Dendritic cell treated with granulocyte-macrophage colony-stimulating factor and Interleukin-4, amounts not matched to agents 40 ng/mL and 50 ng/mL, for 4 days (primary cell): ENCODE data around the gene ATP5MG.

Experiments
- H3K27ac Mint-ChIP-seq: one replicate; pipeline ENCODE4 v1.8.0; 2022; ENCODE audit warnings: mild to moderate bottlenecking, mixed read lengths
- H3K27me3 Mint-ChIP-seq: one replicate; pipeline ENCODE4 v1.8.0; 2022; ENCODE audit warnings: mild to moderate bottlenecking, mixed read lengths
- H3K36me3 Mint-ChIP-seq: one replicate; pipeline ENCODE4 v1.8.0; 2022; ENCODE audit warnings: low read depth, mixed read lengths
- H3K4me1 Mint-ChIP-seq: one replicate; pipeline ENCODE4 v1.8.0; 2022; ENCODE audit warnings: low read depth, mixed read lengths
- H3K4me3 Mint-ChIP-seq: one replicate; pipeline ENCODE4 v1.8.0; 2022; ENCODE audit warnings: mild to moderate bottlenecking, moderate library complexity, mixed read lengths
- H3K9me3 Mint-ChIP-seq: one replicate; pipeline ENCODE4 v1.8.0; 2022; ENCODE audit warnings: mixed read lengths
- intact Hi-C: fragments of 100-400 bp; cut with micrococcal nuclease; formaldehyde crosslinking; loops from one replicate; pipeline ENCODE4 v1.15.0; 2022

The ATP5MG gene

GRCh38 chr11:118439646-118440045 is 38.2 kb downstream of the ATP5MG start:
- Mint-ChIP-seq H3K4me3 (no peak overlapping the region), H3K36me3 (peaks cover 19% of the 10 kb centered on the region), H3K27me3 (peaks cover 7% of the 10 kb centered on the region), H3K9me3 (no peaks in the 10 kb centered on the region), H3K4me1 (peaks cover 75% of the 10 kb centered on the region), H3K27ac (no peak overlapping the region)
- intact Hi-C loops, result loop anchor here (10.0 kb wide), 1 partner anchor 45 kb away; no protein-coding TSS in a partner anchor

GRCh38 chr11:118441770-118442275 is 40.4 kb downstream of the ATP5MG start:
- Mint-ChIP-seq H3K9me3 (no peaks in the 10 kb centered on the region), H3K4me3 (no peak overlapping the region), H3K27ac (peak overlapping the region; percentile 10), H3K4me1 (peaks cover 78% of the 10 kb centered on the region), H3K36me3 (peaks cover 19% of the 10 kb centered on the region), H3K27me3 (no peaks in the 10 kb centered on the region)
- intact Hi-C loops, result no loop called here

GRCh38 chr11:118442301-118442700 is 40.9 kb downstream of the ATP5MG start:
- Mint-ChIP-seq H3K27me3 (no peaks in the 10 kb centered on the region), H3K36me3 (peaks cover 16% of the 10 kb centered on the region), H3K4me1 (peaks cover 80% of the 10 kb centered on the region), H3K27ac (no peak overlapping the region), H3K4me3 (no peak overlapping the region), H3K9me3 (no peaks in the 10 kb centered on the region)
- intact Hi-C loops, result no loop called here

DNA sequence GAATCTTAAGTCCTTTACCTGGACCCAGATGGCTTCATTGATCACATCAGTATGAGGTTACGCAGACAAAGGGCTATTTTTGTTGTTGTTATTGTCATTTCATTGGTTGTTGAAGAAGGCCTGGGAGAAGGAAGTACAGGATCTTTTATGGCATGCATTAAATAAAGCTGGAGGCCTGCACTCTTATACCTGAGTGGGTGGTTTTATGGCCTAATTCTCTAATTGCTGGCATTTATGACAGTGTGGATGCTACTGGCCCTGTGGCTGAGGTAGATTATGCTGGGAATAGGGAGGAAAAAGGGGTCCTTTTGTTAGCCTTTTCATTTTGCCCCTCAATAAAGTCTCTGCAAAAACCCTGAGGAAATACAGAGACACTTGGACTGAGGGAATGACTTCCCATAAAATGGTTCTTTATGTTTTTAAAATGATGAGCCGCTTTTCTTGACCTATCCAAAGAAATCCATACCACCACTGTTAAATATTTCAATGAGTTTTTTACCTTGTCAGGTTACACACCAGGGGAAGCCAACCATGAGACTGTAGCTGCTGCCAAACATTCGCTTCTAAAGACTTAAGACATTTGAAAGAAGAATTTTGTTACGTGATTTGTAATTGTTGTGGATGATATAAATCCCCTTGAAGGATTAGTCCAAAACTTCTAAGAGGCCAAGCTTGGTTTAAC is 41.6 kb downstream of the ATP5MG start:
- peaks cover 20% of the 10 kb centered on the region for H3K36me3 Mint-ChIP-seq
- peaks cover 80% of the 10 kb centered on the region for H3K4me1 Mint-ChIP-seq
- intact Hi-C loops, result no loop called here
- H3K4me3 Mint-ChIP-seq, result no peak overlapping the region
- no peaks in the 10 kb centered on the region for H3K9me3 Mint-ChIP-seq
- H3K27ac Mint-ChIP-seq, result no peak overlapping the region
- no peaks in the 10 kb centered on the region for H3K27me3 Mint-ChIP-seq

- no peak overlapping the region for H3K4me3 Mint-ChIP-seq
- intact Hi-C loops, result no loop called here
- no peaks in the 10 kb centered on the region for H3K9me3 Mint-ChIP-seq
- peaks cover 73% of the 10 kb centered on the region for H3K4me1 Mint-ChIP-seq
- no peaks in the 10 kb centered on the region for H3K27me3 Mint-ChIP-seq
- peaks cover 20% of the 10 kb centered on the region for H3K36me3 Mint-ChIP-seq
- no peak overlapping the region for H3K27ac Mint-ChIP-seq
These were observed 42.3 kb downstream of the ATP5MG start for GRCh38 chr11:118443590-118444218.

DNA sequence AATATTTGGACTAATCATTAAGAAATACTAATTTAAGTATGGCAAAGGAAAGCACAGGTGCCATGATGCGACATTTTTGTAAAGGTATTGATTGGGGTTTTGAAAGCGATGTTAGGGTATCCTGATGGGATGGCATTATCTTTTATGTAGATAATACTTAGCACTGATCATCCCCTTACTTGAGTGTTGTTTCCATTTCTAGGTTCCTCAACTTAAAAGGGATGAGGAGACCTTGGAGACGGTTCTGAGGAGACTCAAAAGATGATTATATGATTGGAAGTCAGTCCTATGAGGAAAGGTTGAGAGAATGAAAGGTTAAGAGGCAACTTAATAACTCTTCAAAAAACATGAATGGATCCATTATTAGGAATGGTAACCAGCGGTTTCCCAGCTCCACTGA is 46.0 kb downstream of the ATP5MG start:
- no peaks in the 10 kb centered on the region for H3K9me3 Mint-ChIP-seq
- peaks cover 46% of the 10 kb centered on the region for H3K4me1 Mint-ChIP-seq
- H3K36me3 Mint-ChIP-seq, result peaks cover 31% of the 10 kb centered on the region
- no peak overlapping the region for H3K27ac Mint-ChIP-seq
- no peaks in the 10 kb centered on the region for H3K27me3 Mint-ChIP-seq
- no peak overlapping the region for H3K4me3 Mint-ChIP-seq
- intact Hi-C loops, result no loop called here

- intact Hi-C loops, result no loop called here
These were observed 46.9 kb downstream of the ATP5MG start for GRCh38 chr11:118448294-118448693.

DNA sequence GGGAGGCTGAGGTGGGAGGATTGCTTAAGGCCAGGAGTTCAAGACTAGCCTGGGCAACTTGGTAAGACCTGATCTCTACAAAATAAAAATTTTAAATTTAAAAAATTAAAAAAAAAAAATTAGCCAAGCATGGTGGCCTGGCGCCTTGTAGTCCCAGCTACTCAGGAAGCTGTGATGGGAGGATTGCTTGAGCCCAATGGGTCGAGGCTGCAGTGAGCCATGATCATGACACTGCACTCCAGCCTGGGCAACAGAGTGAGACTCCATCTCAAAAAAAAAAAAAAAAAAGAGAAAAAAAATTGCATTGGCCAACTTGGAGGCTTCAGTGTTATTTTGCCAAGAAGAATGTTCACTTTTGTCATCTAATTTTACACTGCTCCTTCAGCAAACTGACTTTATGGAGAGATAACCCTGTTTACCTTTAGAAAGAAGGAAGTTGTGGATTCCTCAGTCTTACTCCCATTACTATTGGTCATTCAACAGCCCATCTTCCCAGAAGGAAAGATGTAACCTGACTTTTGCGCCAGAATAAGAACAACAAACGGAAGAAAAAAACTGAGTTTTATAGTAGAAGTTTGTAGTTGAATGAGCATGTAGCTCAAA is 48.0 kb downstream of the ATP5MG start:
- Mint-ChIP-seq H3K4me3 (no peak overlapping the region), H3K36me3 (peaks cover 51% of the 10 kb centered on the region), H3K27me3 (no peaks in the 10 kb centered on the region), H3K9me3 (no peaks in the 10 kb centered on the region), H3K27ac (no peak overlapping the region), H3K4me1 (peaks cover 31% of the 10 kb centered on the region)
- intact Hi-C loops, result no loop called here

More at GRCh38 chr11:118448294-118448693, 46.9 kb downstream of the ATP5MG start:
- Mint-ChIP-seq H3K36me3 (peaks cover 40% of the 10 kb centered on the region), H3K27me3 (no peaks in the 10 kb centered on the region), H3K4me3 (no peak overlapping the region), H3K27ac (no peak overlapping the region), H3K9me3 (no peaks in the 10 kb centered on the region), H3K4me1 (peaks cover 38% of the 10 kb centered on the region)

DNA sequence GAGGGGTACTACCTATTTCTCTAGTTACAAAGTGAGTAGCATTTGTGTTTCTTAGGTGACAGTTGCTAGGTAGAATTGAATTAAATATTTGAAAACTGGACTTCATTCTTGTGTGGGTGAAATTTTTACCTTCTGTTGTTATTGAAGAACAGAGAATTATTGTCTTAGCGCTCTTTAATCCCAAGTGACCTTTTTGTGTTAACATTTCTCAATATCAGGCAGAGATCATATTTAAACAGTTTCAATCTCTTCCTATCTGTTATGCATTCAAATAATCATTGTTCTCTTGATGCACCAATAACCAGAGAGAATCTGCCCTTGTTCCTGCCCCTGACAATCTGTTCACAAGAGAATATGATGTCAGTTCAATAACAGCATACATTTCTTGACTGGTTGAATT is 49.0 kb downstream of the ATP5MG start:
- H3K4me1 Mint-ChIP-seq, result peaks cover 27% of the 10 kb centered on the region
- H3K36me3 Mint-ChIP-seq, result peaks cover 48% of the 10 kb centered on the region
- H3K9me3 Mint-ChIP-seq, result no peaks in the 10 kb centered on the region
- intact Hi-C loops, result no loop called here
- H3K27me3 Mint-ChIP-seq, result no peaks in the 10 kb centered on the region
- no peak overlapping the region for H3K27ac Mint-ChIP-seq
- H3K4me3 Mint-ChIP-seq, result no peak overlapping the region
